ENCODE data around the gene TMEM223. TPM values are rescaled to one million over a fixed set of nuclear protein-coding genes. Genes with fewer than 3 reads are reported as not detected.

The TMEM223 gene
- total and polyA plus RNA-seq, 9 of the 15 experiments (the other 6 are each of a cell fraction or from before 2014, with no cell fraction given) = 5.9 to 34.5 (median 19.6) TPM

- no peak for TF ChIP-seq ZKSCAN1 (IDR thresholded peaks at IDR 0.05; ENCODE audit: low read depth, low read length)
- TF ChIP-seq KDM2B (CRISPR knock-in tag; IDR thresholded peaks at IDR 0.05) = 0 out of 2 replicates have a peak, but pooled peaks have one; percentile 67
- TF ChIP-seq IRF2 (CRISPR knock-in tag; IDR thresholded peaks at IDR 0.05) = no peak
- no peak for TF ChIP-seq MGA (IDR thresholded peaks at IDR 0.05)
- TF ChIP-seq ZNF57 (CRISPR knock-in tag; IDR thresholded peaks at IDR 0.05) = no peak
- TF ChIP-seq MAX (CRISPR knock-in tag; IDR thresholded peaks at IDR 0.05) = peak; percentile 85
- peak in 2 of 3 experiments; percentile 76 to 80 for TF ChIP-seq YY1 (IDR thresholded peaks at IDR 0.05; ENCODE audit: borderline replicate concordance in 1 of 3, control insufficient read depth in 1 of 3, extremely low read depth in 1 of 3, insufficient read depth in 3 of 3, insufficient read length in 1 of 3, insufficient replicate concordance in 2 of 3, low read depth in 1 of 3, low read length in 2 of 3)
- no peak for TF ChIP-seq RFX7 (CRISPR knock-in tag; IDR thresholded peaks at IDR 0.05)
- TF ChIP-seq GMEB1 (CRISPR knock-in tag; IDR thresholded peaks at IDR 0.05) = no peak
- TF ChIP-seq KAT7 (CRISPR knock-in tag; IDR thresholded peaks at IDR 0.05; ENCODE audit: borderline replicate concordance) = no peak; the same call in 1 of the 2 replicates
- TF ChIP-seq POLR2G (IDR thresholded peaks at IDR 0.05; ENCODE audit: low read depth, low read length) = peak; percentile 96
- peak; percentile 38; the same call in 1 of the 2 replicates for TF ChIP-seq ELF2 (CRISPR knock-in tag; IDR thresholded peaks at IDR 0.05)
- TF ChIP-seq ZNF408 (CRISPR knock-in tag; IDR thresholded peaks at IDR 0.05; ENCODE audit: low read depth) = no peak
Observed at GRCh38 chr11:62753736-62754603, 37.8 kb downstream of the TMEM223 start, which contains the start of gene ZBTB3 (continued).

Data from K562 (cell line).